Posterior cingulate gyrus (tissue), 11 donors: ENCODE data around the gene TM7SF2.
A peak's percentile ranks its signal among the peaks of the same experiment; 100 is the strongest.

ENCODE experiments used
- DNase-seq, 10 donors: peaks; one replicate each; pipeline versions ENCODE4 v3.0.0 to v3.0.0-alpha.2; 2020 to 2021; ENCODE audit warnings: mixed read lengths in 3 of 10
- intact Hi-C: fragments of 100-400 bp; cut with DNase I; formaldehyde crosslinking; loops from one replicate; pipeline ENCODE4 v1.15.1; 2023

TM7SF2 gene

GRCh38 chr11:65087216-65087615 lies 24.5 kb upstream of the TM7SF2 start:
- peak in 2 of 10 donors; percentile 59 to 74 for DNase-seq
- intact Hi-C loops, result loop anchor here (10.0 kb wide), 1 partner anchor 162 kb away; the partner anchor contains the start of gene PPP2R5B

DNA sequence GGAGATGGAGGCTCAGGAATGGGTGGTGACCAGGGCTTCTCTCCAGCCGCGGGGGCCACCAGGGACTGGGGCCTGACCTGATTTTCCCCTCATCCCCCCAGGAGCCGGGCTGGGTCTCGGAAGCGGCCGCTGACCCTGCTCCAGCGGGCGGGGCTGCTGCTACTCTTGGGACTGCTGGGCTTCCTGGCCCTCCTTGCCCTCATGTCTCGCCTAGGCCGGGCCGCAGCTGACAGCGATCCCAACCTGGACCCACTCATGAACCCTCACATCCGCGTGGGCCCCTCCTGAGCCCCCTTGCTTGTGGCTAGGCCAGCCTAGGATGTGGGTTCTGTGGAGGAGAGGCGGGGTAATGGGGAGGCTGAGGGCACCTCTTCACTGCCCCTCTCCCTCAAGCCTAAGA lies 23.8 kb upstream of the TM7SF2 start:
- DNase-seq, result peak in 2 of 10 donors; percentile 50 to 81

DNA sequence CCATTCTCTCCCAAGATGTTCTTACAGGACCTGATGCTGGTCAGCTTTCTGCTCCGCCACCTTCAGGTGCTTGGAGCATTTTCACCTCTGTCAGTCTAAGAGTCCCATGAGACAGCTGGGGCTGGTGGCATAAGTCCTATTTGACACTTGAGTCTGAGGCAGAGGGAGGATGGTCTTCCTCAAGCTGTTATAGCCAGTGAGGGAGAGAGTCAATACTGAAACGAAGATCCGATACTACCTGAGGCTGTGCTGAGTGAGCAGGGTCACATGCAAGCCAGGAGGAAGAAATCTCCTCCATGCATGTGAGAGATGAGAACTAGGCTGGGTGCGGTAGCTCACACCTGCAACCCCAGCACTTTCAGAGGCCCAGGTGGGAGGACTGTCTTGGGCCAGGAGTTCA lies 22.1 kb upstream of the TM7SF2 start:
- intact Hi-C loops, result loop anchor here (10.0 kb wide), 1 partner anchor 165 kb away; the partner anchor contains the start of gene PPP2R5B
- DNase-seq, result peak in 1 of 10 donors; percentile 45

More for the DNA sequence above, 23.8 kb upstream of the TM7SF2 start:
- intact Hi-C loops, result loop anchor here (10.0 kb wide), 1 partner anchor 163 kb away; the partner anchor contains the start of gene PPP2R5B

DNA sequence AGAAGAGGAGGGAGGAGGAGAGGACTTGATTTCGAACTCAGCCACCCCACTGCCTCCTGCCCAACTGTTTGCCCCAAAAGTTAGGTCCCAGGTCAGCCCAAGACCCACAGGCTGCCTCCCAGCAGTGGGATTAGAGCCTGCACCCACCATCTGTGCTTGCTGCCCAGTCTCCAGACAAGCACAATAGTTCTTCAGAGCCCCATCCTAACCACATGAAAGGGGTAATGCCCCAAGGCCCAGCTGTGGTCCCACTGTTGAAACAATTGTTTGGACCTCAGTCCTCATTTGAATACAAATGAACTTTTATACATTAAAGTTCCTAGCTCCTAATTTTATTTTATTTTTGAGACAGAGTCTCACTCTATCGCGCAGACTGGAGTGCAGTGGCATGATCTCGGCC lies 21.0 kb upstream of the TM7SF2 start:
- intact Hi-C loops, result no loop called here
- peak in 5 of 10 donors; percentile 10 to 89 (median 49) for DNase-seq

DNA sequence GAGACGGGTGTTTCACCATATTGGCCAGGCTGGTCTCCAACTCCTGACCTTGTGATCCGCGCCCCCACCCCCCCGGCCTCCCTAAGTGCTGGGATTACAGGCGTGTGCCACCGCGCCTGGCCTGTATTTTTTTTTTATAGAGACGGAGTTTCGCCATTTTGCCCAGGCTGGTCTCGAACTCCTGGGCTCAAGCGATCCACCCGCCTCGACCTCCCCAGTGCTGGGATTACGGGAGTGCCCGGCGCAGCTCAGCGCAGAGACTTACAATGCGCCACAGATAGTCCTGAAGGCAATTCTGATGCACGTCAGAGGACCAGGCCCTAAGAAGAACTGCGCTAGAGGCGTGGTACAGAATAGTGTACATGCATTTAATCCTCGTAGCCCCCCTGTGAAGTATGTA lies 16.2 kb upstream of the TM7SF2 start:
- peak in 2 of 10 donors; percentile 36 to 57 for DNase-seq
- intact Hi-C loops, result loop anchor here (5.0 kb wide), 1 partner anchor 68 kb away; the partner anchor contains the start of gene SNX15

- intact Hi-C loops, result loop anchor here (5.0 kb wide), 1 partner anchor 69 kb away; the partner anchor contains the start of gene SNX15
- peak; percentile 79 to 98 (median 84) for DNase-seq
Measured at GRCh38 chr11:65095974-65096806, 15.5 kb upstream of the TM7SF2 start, which contains the start of gene VPS51. VPS51 (plus strand) TSS chr11:65096214; CDS start chr11:65096251, 37 bp downstream.

GRCh38 chr11:65096926-65097325 lies 14.7 kb upstream of the TM7SF2 start:
- intact Hi-C loops, result loop anchor here (5.0 kb wide), 1 partner anchor 70 kb away; the partner anchor contains the start of gene SNX15
- DNase-seq, result peak in 1 of 10 donors; percentile 44

DNA sequence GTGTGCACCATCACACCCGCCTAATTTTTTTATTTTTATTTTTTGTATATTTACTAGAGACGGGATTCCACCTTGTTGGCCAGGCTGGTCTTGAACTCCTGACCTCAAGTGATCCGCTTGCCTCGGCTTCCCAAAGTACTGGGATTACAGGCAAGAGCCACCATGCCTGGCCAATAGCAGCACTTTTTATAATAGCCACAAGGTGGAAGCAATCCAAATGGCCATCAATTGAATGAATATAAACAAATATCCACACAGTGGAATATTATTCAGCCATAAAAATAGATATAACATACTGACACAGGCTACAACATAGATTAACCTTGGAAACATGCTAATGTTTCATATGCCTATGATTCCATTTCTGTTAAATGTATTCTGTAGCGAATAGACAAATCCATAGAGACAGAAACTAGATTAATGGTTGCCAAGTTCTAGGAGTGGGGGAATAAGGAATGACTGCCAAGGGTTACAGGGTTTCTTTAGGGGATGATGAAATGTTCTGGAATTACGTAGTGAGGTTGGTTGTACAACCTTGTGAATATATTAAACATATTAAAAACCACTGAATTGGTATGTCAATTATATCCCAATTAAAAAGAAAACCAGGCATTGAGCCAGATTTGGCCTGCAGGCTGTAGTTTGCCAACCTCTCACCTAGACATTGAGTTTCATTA lies 10.9 kb upstream of the TM7SF2 start:
- intact Hi-C loops, result no loop called here
- DNase-seq, result peak in 1 of 10 donors; percentile 37

DNA sequence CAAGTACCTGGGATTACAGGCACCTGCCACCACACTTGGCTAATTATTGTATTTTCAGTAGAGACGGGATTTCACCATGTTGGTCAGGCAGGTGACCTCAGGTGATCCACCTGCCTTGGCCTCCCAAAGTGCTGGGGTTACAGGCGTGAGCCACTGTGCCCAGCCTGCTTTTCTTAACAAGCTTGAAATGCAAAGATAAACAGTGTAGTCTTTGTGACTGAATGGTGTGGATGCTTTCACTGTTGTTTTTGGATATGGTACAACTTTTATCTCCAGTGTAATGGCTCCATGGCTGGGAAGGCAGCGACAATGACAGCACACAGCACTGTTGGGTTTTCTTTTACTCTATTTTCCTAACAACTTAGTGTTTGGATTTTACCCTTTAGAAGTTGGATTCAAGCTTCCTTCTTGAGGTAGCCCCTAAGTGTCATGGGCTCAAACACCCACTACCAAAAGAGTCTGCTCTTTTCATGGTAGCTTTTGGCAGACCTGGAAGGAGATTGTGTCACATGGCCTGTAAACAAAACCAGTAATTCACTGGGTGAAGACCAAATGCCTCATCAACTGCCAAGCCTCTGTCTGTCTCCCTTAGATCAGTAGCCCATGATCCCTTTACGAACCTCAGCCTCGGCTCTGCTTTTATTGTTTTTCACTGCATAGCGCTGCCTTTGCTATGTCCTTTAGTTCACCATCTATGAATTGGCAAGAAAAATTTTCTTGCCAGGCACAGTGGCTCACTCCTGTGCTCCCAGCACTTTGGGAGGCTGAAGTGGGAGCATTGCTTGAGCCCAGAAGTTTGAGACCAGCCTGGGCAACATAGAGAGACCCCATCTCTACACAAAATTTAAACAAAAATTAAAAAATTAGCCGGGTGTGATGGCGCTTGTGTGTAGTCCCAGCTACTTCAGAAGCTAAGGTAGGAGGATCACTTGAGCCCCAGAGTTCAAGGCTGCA lies 9.3 kb upstream of the TM7SF2 start:
- intact Hi-C loops, result no loop called here

GRCh38 chr11:65103476-65103875 lies 8.2 kb upstream of the TM7SF2 start:
- intact Hi-C loops, result no loop called here
- peak in 1 of 10 donors; percentile 0 for DNase-seq

More for the DNA sequence above, 9.3 kb upstream of the TM7SF2 start:
- peak in 3 of 10 donors; percentile 24 to 58 (median 28) for DNase-seq

- intact Hi-C loops, result no loop called here
Measured at GRCh38 chr11:65104628-65105027, 7.0 kb upstream of the TM7SF2 start.

GRCh38 chr11:65107078-65107477 lies 4.6 kb upstream of the TM7SF2 start:
- intact Hi-C loops, result no loop called here
- peak in 2 of 10 donors; percentile 57 to 60 for DNase-seq

More at GRCh38 chr11:65104628-65105027, 7.0 kb upstream of the TM7SF2 start:
- DNase-seq, result peak in 2 of 10 donors; percentile 50 to 75

- intact Hi-C loops, result no loop called here
- DNase-seq, result peak in 2 of 10 donors; percentile 70 to 84
Measured at GRCh38 chr11:65107751-65108468, 3.8 kb upstream of the TM7SF2 start.

- intact Hi-C loops, result no loop called here
- DNase-seq, result peak in 1 of 10 donors; percentile 65
Measured at GRCh38 chr11:65108469-65109123, 3.1 kb upstream of the TM7SF2 start.

DNA sequence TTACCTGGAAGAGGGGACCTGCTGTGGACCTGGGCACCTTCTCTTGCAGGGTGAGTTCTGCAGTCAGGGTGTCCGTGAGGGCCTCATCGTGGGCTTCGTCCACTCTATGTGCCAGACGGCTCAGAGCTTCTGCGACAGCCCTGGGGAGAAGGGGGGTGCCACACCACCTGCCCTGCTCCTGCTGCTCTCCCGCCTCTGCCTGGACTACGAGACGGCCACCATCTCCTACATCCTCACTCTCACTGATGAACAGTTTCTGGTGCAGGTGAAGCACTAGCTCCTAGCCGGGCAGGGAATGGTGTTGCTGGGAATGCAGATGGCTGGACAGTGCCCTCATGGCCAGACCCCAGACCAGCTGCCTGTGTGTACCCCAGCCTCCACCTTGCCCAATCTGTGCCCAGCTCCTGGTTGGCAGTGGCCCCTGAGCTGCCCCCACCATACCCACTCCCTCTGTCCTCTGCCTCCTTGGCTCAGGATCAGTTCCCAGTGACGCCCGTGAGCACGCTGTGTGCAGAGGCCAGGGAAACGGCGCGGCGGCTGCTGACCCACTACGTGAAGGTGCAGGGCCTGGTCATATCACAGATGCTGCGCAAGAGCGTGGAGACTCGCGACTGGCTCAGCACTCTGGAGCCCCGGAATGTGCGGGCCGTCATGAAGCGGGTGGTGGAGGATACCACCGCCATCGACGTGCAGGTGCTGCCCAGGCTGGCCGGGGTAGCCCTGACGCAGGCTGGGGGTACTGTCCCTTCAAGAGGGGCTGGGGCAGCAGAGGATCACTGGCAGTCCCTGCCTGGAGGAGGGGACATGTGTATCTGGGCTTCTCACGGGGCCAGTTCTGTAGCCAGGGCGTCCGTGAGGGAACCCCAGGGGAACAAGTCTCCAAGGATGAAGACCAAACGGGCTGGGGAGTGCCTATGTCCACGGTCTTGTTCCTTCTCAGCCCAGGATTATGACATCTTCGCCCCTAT lies 2.2 kb upstream of the TM7SF2 start:
- intact Hi-C loops, result loop anchor here (5.0 to 10.0 kb wide), 2 partner anchors 82 to 185 kb away; partner anchors contain the start of genes PPP2R5B and SNX15
- DNase-seq, result peak in 2 of 10 donors; percentile 70 to 82

- intact Hi-C loops, result loop anchor here (5.0 to 10.0 kb wide), 2 partner anchors 83 to 186 kb away; partner anchors contain the start of genes PPP2R5B and SNX15
- DNase-seq, result peak; percentile 83 to 98 (median 96)
Measured at GRCh38 chr11:65110354-65110861, 1.3 kb upstream of the TM7SF2 start.
